HG03175 (cell line): ENCODE results near the gene TXNDC9.
"Not testable (repeated sequence)": the region's sequence is repeated elsewhere in the genome, so short reads cannot be mapped to it uniquely, and the experiment has no call there.

Experiments
- ATAC-seq: cut with Tn5 transposase; IDR thresholded peaks from one replicate; pipeline ENCODE4 v1.9.1; 2021; ENCODE audit warnings: mild to moderate bottlenecking, moderate library complexity; ENCODE audit not compliant: unreplicated experiment

TXNDC9 gene

GRCh38 chr2:99336804-99337112, 625 bp upstream of the TXNDC9 start:
- ATAC-seq: peak; percentile 5

GRCh38 chr2:99325384-99325783, 10.7 kb downstream of the TXNDC9 start:
- no peak for ATAC-seq

GRCh38 chr2:99317873-99318200, 18.3 kb downstream of the TXNDC9 start:
- not testable (repeated sequence) for ATAC-seq

- ATAC-seq: no peak
Measured at GRCh38 chr2:99317161-99317872, 18.8 kb downstream of the TXNDC9 start.

- not testable (repeated sequence) for ATAC-seq
Measured at GRCh38 chr2:99301097-99301496, 35.0 kb downstream of the TXNDC9 start, which contains the start of gene LYG1. Gene LYG1 (minus strand): TSS chr2:99301197. CDS start chr2:99295670, 5,527 bp downstream.

GRCh38 chr2:99299580-99299979, 36.6 kb downstream of the TXNDC9 start:
- no peak for ATAC-seq

GRCh38 chr2:99297994-99298393, 38.1 kb downstream of the TXNDC9 start:
- no peak for ATAC-seq

- ATAC-seq: no peak
Measured at GRCh38 chr2:99285526-99285925, 50.6 kb downstream of the TXNDC9 start.

- ATAC-seq: no peak
Measured at GRCh38 chr2:99279969-99280695, 56.0 kb downstream of the TXNDC9 start.

GRCh38 chr2:99278793-99279291, 57.3 kb downstream of the TXNDC9 start:
- ATAC-seq: no peak

- ATAC-seq: not testable (repeated sequence)
Measured at GRCh38 chr2:99278195-99278765, 57.9 kb downstream of the TXNDC9 start.

- no peak for ATAC-seq
Measured at GRCh38 chr2:99275882-99276281, 60.3 kb downstream of the TXNDC9 start.
